Measurements from ENCODE around the gene FAM3C.

Gene FAM3C

DNA sequence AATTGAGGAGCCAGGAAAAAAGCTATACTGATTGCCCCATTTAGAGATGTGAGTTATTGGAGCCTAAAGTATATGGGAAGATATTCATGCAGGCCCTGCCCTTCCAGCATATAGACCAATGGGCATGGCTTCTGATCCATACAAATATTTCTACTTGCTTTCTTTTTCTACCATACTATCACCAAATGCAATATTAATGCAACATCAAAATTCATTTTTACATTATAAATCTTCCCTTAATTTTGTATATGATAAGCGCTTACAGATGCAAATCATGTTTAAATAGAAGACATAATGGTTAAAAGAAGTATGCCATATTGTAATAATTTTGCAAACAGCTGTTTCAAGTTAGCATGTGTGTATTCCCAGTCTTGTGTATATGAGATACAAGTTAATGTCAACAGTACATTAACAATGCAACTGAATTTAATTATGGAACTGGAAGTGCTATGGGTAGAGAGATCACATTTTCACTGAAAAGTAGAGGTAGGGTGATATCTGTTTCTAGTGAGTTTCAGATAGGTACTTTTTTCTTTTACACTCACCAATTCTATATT lies 91.9 kb downstream of the FAM3C start:
- H3K36me3 ChIP-seq = no peaks in the 10 kb centered on the region
- H3K9me3 ChIP-seq (ENCODE audit: severe bottlenecking) = no peaks in the 10 kb centered on the region
- no peaks in the 10 kb centered on the region for H3K27me3 ChIP-seq (ENCODE audit: insufficient read depth, low read depth, severe bottlenecking)
- TF ChIP-seq, protein P1, sequence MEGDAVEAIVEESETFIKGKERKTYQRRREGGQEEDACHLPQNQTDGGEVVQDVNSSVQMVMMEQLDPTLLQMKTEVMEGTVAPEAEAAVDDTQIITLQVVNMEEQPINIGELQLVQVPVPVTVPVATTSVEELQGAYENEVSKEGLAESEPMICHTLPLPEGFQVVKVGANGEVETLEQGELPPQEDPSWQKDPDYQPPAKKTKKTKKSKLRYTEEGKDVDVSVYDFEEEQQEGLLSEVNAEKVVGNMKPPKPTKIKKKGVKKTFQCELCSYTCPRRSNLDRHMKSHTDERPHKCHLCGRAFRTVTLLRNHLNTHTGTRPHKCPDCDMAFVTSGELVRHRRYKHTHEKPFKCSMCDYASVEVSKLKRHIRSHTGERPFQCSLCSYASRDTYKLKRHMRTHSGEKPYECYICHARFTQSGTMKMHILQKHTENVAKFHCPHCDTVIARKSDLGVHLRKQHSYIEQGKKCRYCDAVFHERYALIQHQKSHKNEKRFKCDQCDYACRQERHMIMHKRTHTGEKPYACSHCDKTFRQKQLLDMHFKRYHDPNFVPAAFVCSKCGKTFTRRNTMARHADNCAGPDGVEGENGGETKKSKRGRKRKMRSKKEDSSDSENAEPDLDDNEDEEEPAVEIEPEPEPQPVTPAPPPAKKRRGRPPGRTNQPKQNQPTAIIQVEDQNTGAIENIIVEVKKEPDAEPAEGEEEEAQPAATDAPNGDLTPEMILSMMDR (IDR thresholded peaks at IDR 0.05; ENCODE audit: low read depth, low read length) = no peak
- H3K4me3 ChIP-seq (ENCODE audit: low read depth, low read length) = no peak overlapping the region
- H3K27ac ChIP-seq = no peak overlapping the region
- DNase-seq = no peak

DNA sequence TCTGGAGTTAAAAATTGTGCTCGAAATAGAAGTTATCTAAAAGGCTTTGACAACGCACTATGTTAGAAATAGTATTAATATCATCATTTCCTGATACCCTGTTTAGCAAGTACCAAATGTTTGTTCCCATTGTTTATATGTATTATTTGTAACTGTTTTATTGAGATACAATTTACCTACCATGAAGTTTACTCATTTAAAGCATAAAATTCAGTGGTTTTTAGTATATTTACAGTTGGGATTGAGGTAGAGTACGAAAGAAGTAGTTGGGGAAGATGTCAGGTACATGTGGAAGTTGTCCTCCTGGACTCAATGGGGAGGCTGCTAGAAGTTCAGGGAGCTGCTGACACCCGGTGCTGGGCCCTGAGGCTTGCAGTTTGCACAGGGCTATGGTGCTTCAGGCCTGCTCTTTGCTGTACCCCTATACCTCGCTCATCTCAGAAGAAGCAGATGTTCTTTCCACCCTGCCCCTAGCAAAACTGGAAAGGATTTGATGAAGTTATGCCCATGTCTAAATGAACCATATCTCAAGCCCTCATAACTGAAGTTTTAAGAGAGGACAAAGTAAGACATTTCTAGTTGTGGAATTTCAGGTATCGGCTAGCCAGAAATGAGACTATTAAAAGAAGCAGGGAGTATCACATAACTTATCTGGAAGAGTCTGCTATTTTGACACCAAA lies 92.5 kb downstream of the FAM3C start:
- H3K27ac ChIP-seq = no peak overlapping the region
- no peak overlapping the region for H3K4me3 ChIP-seq (ENCODE audit: low read depth, low read length)
- no peaks in the 10 kb centered on the region for H3K9me3 ChIP-seq (ENCODE audit: severe bottlenecking)
- TF ChIP-seq, protein P1 (IDR thresholded peaks at IDR 0.05; ENCODE audit: low read depth, low read length) = no peak
- H3K36me3 ChIP-seq = no peaks in the 10 kb centered on the region
- DNase-seq = no peak
- H3K27me3 ChIP-seq (ENCODE audit: insufficient read depth, low read depth, severe bottlenecking) = no peaks in the 10 kb centered on the region

DNA sequence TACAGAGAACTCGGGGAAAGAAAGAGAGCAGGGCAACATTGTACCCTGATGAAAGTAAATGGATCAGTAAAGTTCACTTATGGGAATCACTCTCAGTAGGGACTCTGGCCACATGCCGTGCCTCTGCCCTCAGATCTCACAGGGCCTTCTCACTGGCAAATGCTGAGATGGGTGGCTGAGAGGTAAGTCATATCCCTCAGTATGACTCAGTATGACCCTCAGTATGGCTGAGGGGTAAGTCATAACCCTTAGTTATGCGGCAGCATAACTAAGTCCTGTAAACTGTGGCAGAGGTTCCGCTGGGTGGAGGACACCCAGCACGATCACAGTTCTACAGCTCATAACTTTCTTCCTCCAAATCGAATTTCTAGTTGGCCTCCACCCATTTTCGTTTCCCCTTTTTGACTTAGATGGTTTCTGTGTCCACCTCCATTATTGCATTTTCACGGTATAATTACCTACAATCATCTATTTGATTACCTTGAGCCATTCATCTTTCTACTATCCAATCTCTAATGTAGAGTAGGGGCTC lies 93.8 kb downstream of the FAM3C start:
- TF ChIP-seq, protein P1 (IDR thresholded peaks at IDR 0.05; ENCODE audit: low read depth, low read length) = no peak
- Histone ChIP-seq H3K4me3 (ENCODE audit: low read depth, low read length) (no peak overlapping the region), H3K9me3 (ENCODE audit: severe bottlenecking) (no peaks in the 10 kb centered on the region), H3K36me3 (no peaks in the 10 kb centered on the region), H3K27ac (no peak overlapping the region), H3K27me3 (ENCODE audit: insufficient read depth, low read depth, severe bottlenecking) (no peaks in the 10 kb centered on the region)
- DNase-seq = no peak

DNA sequence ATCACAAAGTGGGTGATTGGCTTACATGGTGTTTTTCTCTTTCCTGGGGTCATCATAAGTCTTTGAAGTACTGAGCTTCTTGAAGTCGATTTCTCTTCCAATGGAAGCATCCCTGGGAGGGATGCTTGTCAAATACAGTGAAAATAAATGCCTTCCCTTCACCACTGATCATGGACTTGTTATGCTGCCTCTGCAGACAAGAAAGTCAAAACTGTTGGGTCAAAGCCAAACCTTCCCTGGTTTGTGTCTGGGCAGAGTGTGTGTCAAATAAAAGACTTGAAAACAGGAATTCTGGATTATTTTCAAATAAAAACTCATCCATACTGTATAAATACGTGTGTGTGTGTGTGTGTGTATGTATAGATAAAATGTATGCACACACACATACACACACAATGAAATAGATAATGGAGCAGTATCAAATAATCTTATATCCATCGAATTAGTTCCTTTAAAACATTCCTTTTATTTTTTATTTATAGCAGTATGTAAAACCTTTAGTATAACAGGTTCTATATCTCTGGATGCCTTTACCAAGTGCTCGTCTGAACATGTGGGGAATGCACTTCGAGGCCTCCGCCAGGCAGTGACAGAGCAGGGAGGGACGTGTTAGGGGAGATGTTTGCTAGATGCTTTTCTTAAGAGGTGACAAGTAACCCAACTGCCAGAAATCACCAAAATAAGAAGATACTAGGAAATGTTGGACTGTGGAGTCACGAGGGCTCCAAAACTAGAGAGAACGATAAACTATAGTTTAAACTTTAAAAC lies 94.5 kb downstream of the FAM3C start:
- no peaks in the 10 kb centered on the region for H3K36me3 ChIP-seq
- no peak overlapping the region for H3K27ac ChIP-seq
- TF ChIP-seq, protein P1 (IDR thresholded peaks at IDR 0.05; ENCODE audit: low read depth, low read length) = no peak

DNA sequence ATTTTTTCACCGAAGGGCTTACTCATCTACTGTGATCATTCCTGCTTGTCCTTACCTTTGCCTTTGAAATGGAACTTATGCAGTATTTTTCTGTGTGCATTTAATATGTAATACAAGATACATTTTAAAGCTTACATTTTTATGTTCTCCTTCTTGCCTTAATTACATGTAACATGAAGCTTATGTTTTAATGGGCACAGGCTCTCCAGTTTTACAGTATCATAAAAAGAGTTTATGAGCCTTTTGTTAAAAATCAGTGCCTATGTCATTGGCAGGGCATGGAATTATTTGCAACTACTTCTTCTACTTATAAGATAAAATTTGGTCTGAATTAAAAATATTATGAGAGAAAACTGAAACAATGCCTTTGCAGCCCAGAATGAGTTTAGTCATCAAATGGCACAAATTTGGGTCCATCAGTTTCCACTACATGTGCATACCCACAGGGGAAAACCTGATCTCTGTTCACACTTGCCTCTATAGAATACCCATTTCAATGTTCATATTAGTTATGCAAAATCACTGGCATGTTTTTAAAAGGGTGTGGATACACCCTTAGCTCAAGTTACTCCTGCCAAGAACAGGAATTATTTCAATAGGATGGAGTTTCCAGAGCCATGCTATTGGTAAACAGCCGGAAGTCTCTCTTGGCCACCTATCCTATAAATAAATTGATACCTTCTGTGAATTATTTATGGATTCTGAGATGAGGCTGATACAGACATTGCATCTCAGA lies 95.3 kb downstream of the FAM3C start:
- Histone ChIP-seq H3K27ac (no peak overlapping the region), H3K9me3 (ENCODE audit: severe bottlenecking) (no peaks in the 10 kb centered on the region), H3K36me3 (no peaks in the 10 kb centered on the region), H3K4me3 (ENCODE audit: low read depth, low read length) (no peak overlapping the region), H3K27me3 (ENCODE audit: insufficient read depth, low read depth, severe bottlenecking) (no peaks in the 10 kb centered on the region)
- no peak for DNase-seq
- TF ChIP-seq, protein P1 (IDR thresholded peaks at IDR 0.05; ENCODE audit: low read depth, low read length) = no peak

More for the DNA sequence above, 94.5 kb downstream of the FAM3C start:
- Histone ChIP-seq H3K9me3 (ENCODE audit: severe bottlenecking) (no peaks in the 10 kb centered on the region), H3K27me3 (ENCODE audit: insufficient read depth, low read depth, severe bottlenecking) (no peaks in the 10 kb centered on the region), H3K4me3 (ENCODE audit: low read depth, low read length) (no peak overlapping the region)
- DNase-seq = no peak
